Activated CD8-positive, alpha-beta T cell treated with anti-CD3 and anti-CD28 coated beads for 36 hours (primary cell): Measurements from ENCODE around the gene ARRB1. TPM values are rescaled to one million over a fixed set of nuclear protein-coding genes. Genes with fewer than 3 reads are reported as not detected.

Experiments
- ATAC-seq: fragments of 200-7000 bp; cut with Tn5 transposase; one replicate; pipeline ENCODE4 v1.10.0; 2021; ENCODE audit warnings: mild to moderate bottlenecking, moderate library complexity
- CTCF ChIA-PET: fragments of 350-600 bp; sonication (Branson Sonifier 250); formaldehyde crosslinking; loops from one replicate; lab custom pipeline; 2021; ENCODE audit warnings: antibody characterized with exemption; lab: Charles Lee
- POLR2A ChIA-PET: fragments of 350-600 bp; sonication (Branson Sonifier 250); formaldehyde crosslinking; loops from one replicate; lab custom pipeline; 2021; ENCODE audit warnings: antibody characterized with exemption; lab: Charles Lee
- DNase-seq: peaks from one replicate; pipeline ENCODE4 v3.0.0-alpha.2; 2020
- H3K27ac Mint-ChIP-seq: one replicate; pipeline ENCODE4 v1.8.0; 2021; ENCODE audit warnings: mild to moderate bottlenecking, mixed read lengths
- H3K27me3 Mint-ChIP-seq: one replicate; pipeline ENCODE4 v1.8.0; 2021; ENCODE audit warnings: mixed read lengths
- H3K36me3 Mint-ChIP-seq: one replicate; pipeline ENCODE4 v1.8.0; 2021; ENCODE audit warnings: low read depth, mixed read lengths
- H3K4me1 Mint-ChIP-seq: one replicate; pipeline ENCODE4 v1.8.0; 2021; ENCODE audit warnings: low read depth, mixed read lengths
- H3K4me3 Mint-ChIP-seq: one replicate; pipeline ENCODE4 v1.8.0; 2021; ENCODE audit warnings: mild to moderate bottlenecking, moderate library complexity, mixed read lengths
- H3K9me3 Mint-ChIP-seq: one replicate; pipeline ENCODE4 v1.8.0; 2021; ENCODE audit warnings: mixed read lengths
- CTCF ChIP-seq: fragments of 200-600 bp; IDR thresholded peaks from one replicate; pipeline ENCODE4 v1.8.0; 2022; ENCODE audit warnings: antibody characterized with exemption, mild to moderate bottlenecking
- intact Hi-C: fragments of 100-400 bp; cut with micrococcal nuclease; formaldehyde crosslinking; loops from one replicate; pipeline ENCODE4 v1.10.0; 2022
- total RNA-seq, 2 experiments: library from RNA; stranded (reverse); gene quantifications; one replicate each; pipeline ENCODE4 v1.2.3, GENCODE V29; 2021

The ARRB1 gene
- total RNA-seq, 2 experiments from 2014 or later = 16.2 to 18.8 TPM

DNA sequence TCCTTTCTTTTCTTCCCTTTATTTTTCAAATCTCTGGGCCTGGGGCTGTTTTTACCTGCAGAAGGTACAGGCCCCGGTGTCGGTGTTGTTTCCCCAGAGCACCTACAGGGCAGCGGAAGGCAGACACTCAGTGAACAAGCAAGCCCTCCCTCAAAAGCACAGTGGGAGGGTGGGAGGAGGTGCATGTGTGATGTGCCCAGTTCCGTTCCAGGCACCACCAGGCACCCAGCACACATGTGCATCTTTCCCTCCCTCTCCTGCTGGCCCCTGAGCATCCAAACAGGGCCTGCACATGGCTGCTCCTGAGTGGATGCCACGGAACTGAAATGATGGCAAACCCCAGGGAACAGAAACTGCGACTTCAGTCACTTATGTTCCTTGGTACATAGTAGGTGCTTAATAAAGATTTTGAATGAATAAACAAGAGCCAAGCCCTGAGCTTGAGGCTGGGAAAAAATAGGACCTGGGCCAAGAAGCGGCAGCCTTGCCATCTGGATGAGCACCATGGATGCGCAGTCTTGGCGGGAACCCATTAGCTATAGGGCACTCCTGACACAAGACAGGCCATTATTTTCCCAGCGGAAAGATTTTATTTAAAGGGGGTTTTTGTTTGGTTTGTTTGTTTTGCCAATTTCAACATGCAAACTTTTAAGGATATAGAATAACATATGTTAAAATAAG, 47.8 kb downstream of the ARRB1 start:
- ChIA-PET CTCF (interaction anchor here (1.2 kb wide), 1 partner anchor 23 kb away, joined by 3 read pairs; no protein-coding TSS in a partner anchor), POLR2A (no interaction called here)
- Mint-ChIP-seq H3K27ac (no peak overlapping the region), H3K4me1 (peaks cover 8% of the 10 kb centered on the region), H3K9me3 (no peaks in the 10 kb centered on the region), H3K4me3 (no peak overlapping the region), H3K27me3 (no peaks in the 10 kb centered on the region), H3K36me3 (no peaks in the 10 kb centered on the region)
- no peak for DNase-seq
- intact Hi-C loops = no loop called here
- no peak for ATAC-seq
- TF ChIP-seq CTCF = no peak

DNA sequence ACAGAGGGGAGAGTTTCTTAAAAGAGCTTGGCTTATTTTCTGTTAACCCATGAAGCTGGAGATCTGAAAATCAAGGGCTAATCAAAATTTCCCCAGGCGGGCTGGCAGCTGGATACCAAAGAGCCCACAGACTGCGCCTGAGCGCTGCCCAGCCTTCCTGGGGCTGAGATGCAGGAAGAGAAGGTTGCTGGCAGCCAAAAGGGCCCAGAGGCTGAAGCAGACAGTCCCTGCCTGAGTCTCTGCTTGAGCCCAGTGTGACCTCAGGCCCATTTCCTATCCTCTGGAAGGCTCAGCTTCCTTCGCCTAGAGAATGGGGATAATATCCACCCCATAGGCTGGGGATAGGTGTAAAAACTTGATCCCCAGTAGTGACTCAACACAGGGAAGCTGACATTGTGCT, 49.1 kb downstream of the ARRB1 start:
- H3K36me3 Mint-ChIP-seq = no peaks in the 10 kb centered on the region
- DNase-seq (no peak), ATAC-seq (no peak)
- intact Hi-C loops = no loop called here
- CTCF ChIA-PET = interaction anchor here (0.7 kb wide), 1 partner anchor 22 kb away, joined by 3 read pairs; no protein-coding TSS in a partner anchor
- no peak overlapping the region for H3K4me3 Mint-ChIP-seq
- H3K27ac Mint-ChIP-seq = no peak overlapping the region
- H3K27me3 Mint-ChIP-seq = no peaks in the 10 kb centered on the region
- no peaks in the 10 kb centered on the region for H3K9me3 Mint-ChIP-seq
- no peak for TF ChIP-seq CTCF
- H3K4me1 Mint-ChIP-seq = peaks cover 8% of the 10 kb centered on the region
- POLR2A ChIA-PET = interaction anchor here (0.7 kb wide), 1 partner anchor 41 kb away, joined by 3 read pairs; no protein-coding TSS in a partner anchor

DNA sequence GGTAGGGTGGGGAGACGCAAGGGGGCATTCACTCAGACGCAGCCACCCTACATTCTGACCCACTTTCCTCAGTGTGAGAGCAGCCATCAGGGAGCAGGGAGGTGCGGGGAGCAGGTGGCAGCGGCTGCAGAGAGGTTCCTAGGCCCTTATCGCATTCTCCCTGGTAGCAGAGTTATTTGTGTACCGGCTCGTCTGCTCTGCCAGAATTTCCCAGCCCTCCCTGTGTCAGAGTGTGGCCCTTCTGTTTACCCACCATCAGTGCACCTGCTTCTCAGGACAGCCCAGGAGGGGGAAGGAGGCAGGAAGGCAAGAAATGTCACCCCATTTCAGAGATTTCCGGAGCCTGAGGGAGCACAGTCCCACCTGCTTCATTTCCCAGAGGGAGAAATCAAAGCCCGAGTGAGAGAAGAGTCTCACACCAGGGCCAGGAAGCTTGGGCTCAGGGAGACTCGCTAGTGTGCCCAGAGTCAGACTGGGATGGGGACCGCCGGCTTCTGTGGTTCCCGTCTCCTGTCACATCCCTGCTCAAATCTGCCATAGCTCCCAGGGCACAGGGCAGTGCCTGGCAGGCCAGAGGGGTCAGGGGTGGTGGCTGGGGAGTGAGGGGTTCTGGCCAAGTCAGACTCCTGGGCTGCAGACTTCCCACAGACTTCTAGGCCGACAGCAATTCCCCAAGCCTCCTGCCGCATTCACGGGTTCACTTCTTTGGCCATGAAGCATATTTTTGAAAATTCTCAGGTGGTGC, 49.7 kb downstream of the ARRB1 start:
- no peaks in the 10 kb centered on the region for H3K36me3 Mint-ChIP-seq
- CTCF ChIA-PET = interaction anchor here (0.7 kb wide), 1 partner anchor 22 kb away, joined by 3 read pairs; no protein-coding TSS in a partner anchor
- H3K4me3 Mint-ChIP-seq = no peak overlapping the region
- intact Hi-C loops = no loop called here
- TF ChIP-seq CTCF = no peak
- H3K4me1 Mint-ChIP-seq = peaks cover 8% of the 10 kb centered on the region
- no peaks in the 10 kb centered on the region for H3K27me3 Mint-ChIP-seq
- DNase-seq (no peak), ATAC-seq (no peak)
- no peaks in the 10 kb centered on the region for H3K9me3 Mint-ChIP-seq
- H3K27ac Mint-ChIP-seq = no peak overlapping the region
- POLR2A ChIA-PET = interaction anchor here (0.7 kb wide), 1 partner anchor 40 kb away, joined by 3 read pairs; no protein-coding TSS in a partner anchor

DNA sequence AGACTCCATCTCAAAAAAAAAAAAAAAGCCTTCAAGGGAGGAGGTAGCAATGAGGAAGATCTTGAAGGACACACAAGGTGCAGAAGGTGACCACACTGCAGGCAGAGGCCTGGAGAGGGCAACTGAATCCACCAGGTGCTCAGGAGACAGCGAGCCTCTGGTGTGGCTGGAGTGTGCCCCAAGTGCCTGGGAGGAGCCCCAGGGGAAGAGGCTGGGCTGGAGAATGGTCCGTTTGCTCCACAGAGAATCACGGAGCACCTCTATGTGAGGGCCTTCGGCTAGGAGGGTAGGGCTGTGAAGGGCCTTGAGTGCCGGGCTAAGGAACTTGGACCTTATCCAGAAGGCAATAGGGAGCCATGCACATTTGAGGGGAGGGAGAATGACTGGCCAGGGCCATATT, 50.3 kb downstream of the ARRB1 start:
- DNase-seq = no peak
- CTCF ChIA-PET = no interaction called here
- no peak overlapping the region for H3K27ac Mint-ChIP-seq

More for the DNA sequence above, 50.3 kb downstream of the ARRB1 start:
- intact Hi-C loops = no loop called here
- Mint-ChIP-seq H3K4me3 (no peak overlapping the region), H3K36me3 (peaks cover 2% of the 10 kb centered on the region), H3K9me3 (no peaks in the 10 kb centered on the region), H3K27me3 (no peaks in the 10 kb centered on the region), H3K4me1 (peaks cover 11% of the 10 kb centered on the region)
- POLR2A ChIA-PET = interaction anchor here (1.3 kb wide), 1 partner anchor 8 kb away, joined by 3 read pairs; no protein-coding TSS in a partner anchor
- TF ChIP-seq CTCF = no peak
- no peak for ATAC-seq
